ENCODE measurements around the gene MYO1E.
A peak's percentile ranks its signal among the peaks of the same experiment; 100 is the strongest.

MYO1E gene

GRCh38 chr15:59312205-59312604 is 60.5 kb downstream of the MYO1E start:
- no peak for DNase-seq

GRCh38 chr15:59311195-59311594 is 61.5 kb downstream of the MYO1E start:
- no peak for DNase-seq

- no peak for DNase-seq
Measured at GRCh38 chr15:59309405-59309804, 63.3 kb downstream of the MYO1E start.

- peak; percentile 10 for DNase-seq
Measured at GRCh38 chr15:59307165-59307537, 65.5 kb downstream of the MYO1E start.

GRCh38 chr15:59306520-59307164 is 66.0 kb downstream of the MYO1E start:
- DNase-seq, result no peak

GRCh38 chr15:59304807-59305206 is 67.9 kb downstream of the MYO1E start:
- DNase-seq, result no peak

- no peak for DNase-seq
Measured at GRCh38 chr15:59304034-59304795, 68.5 kb downstream of the MYO1E start.

GRCh38 chr15:59303633-59304032 is 69.0 kb downstream of the MYO1E start:
- DNase-seq, result no peak

GRCh38 chr15:59303136-59303535 is 69.5 kb downstream of the MYO1E start:
- DNase-seq, result no peak

GRCh38 chr15:59301527-59301926 is 71.1 kb downstream of the MYO1E start:
- no peak for DNase-seq

- no peak for DNase-seq
Measured at GRCh38 chr15:59300618-59301139, 72.0 kb downstream of the MYO1E start.

GRCh38 chr15:59299929-59300617 is 72.6 kb downstream of the MYO1E start:
- DNase-seq, result no peak

GRCh38 chr15:59298854-59299250 is 73.8 kb downstream of the MYO1E start:
- DNase-seq, result no peak

GRCh38 chr15:59298225-59298853 is 74.3 kb downstream of the MYO1E start:
- no peak for DNase-seq

- no peak for DNase-seq
Measured at GRCh38 chr15:59296181-59296617, 76.5 kb downstream of the MYO1E start.

- DNase-seq, result no peak
Measured at GRCh38 chr15:59295261-59296001, 77.2 kb downstream of the MYO1E start.

- DNase-seq, result no peak
Measured at GRCh38 chr15:59294574-59295260, 78.0 kb downstream of the MYO1E start.

- DNase-seq, result no peak
Measured at GRCh38 chr15:59292442-59293151, 80.1 kb downstream of the MYO1E start.

- DNase-seq, result no peak
Measured at GRCh38 chr15:59291213-59291549, 81.5 kb downstream of the MYO1E start.

- DNase-seq, result no peak
Measured at GRCh38 chr15:59290295-59291212, 82.1 kb downstream of the MYO1E start.
